ENCODE measurements around the gene FBXO33. TPM values are rescaled to one million over a fixed set of nuclear protein-coding genes. Genes with fewer than 3 reads are reported as not detected.

FBXO33 gene
- total and polyA plus RNA-seq, 4 donors = 3.0 to 14.3 (median 11.0) TPM

GRCh38 chr14:39384177-39384576 is 48.1 kb downstream of the FBXO33 start:
- intact Hi-C loops (cut with DNase I) = no loop called here
- no peak overlapping the region for H3K27ac ChIP-seq (ENCODE audit: low read depth in 1 of 2, low read length in 2 of 2)
- no peaks in the 10 kb centered on the region for H3K9me3 ChIP-seq (ENCODE audit: control insufficient read depth, low read length)
- H3K4me3 ChIP-seq (ENCODE audit: low read length in 2 of 2) = no peak overlapping the region
- DNase-seq = no peak
- H3K4me1 ChIP-seq (ENCODE audit: control insufficient read depth in 1 of 2, insufficient read depth in 2 of 2, low read length in 2 of 2) = peaks cover 0 to 2% of the 10 kb centered on the region in 2 donors
- WGBS, 2 donors = 83 to 84% methylated on average over 4 of the region's 4 CpGs
- H3K36me3 ChIP-seq (ENCODE audit: control insufficient read depth in 1 of 2, insufficient read depth in 2 of 2, low read length in 1 of 2) = peaks cover 0 to 2% of the 10 kb centered on the region in 2 donors
- no peak for ATAC-seq (ENCODE audit: low FRiP score)
- no peaks in the 10 kb centered on the region for H3K27me3 ChIP-seq (ENCODE audit: control insufficient read depth in 1 of 2, insufficient read depth in 2 of 2, low read length in 1 of 2)

- Histone ChIP-seq H3K27ac (ENCODE audit: low read depth in 1 of 2, low read length in 2 of 2) (no peak overlapping the region), H3K27me3 (ENCODE audit: control insufficient read depth in 1 of 2, insufficient read depth in 2 of 2, low read length in 1 of 2) (no peaks in the 10 kb centered on the region), H3K4me1 (ENCODE audit: control insufficient read depth in 1 of 2, insufficient read depth in 2 of 2, low read length in 2 of 2) (peaks cover 0 to 2% of the 10 kb centered on the region in 2 donors), H3K4me3 (ENCODE audit: low read length in 2 of 2) (no peak overlapping the region), H3K9me3 (ENCODE audit: control insufficient read depth, low read length) (no peaks in the 10 kb centered on the region), H3K36me3 (ENCODE audit: control insufficient read depth in 1 of 2, insufficient read depth in 2 of 2, low read length in 1 of 2) (peaks cover 0 to 2% of the 10 kb centered on the region in 2 donors)
- intact Hi-C loops (cut with DNase I) = no loop called here
- ATAC-seq (ENCODE audit: low FRiP score) = no peak
- WGBS, 2 donors = 88 to 91% methylated on average over 1 of the region's 1 CpG
- no peak for DNase-seq
These were observed 48.5 kb downstream of the FBXO33 start for GRCh38 chr14:39383741-39384140.

- no peak for DNase-seq
- WGBS, 2 donors = 95 to 100% methylated on average over 1 of the region's 1 CpG
- H3K4me3 ChIP-seq (ENCODE audit: low read length in 2 of 2) = no peak overlapping the region
- H3K27me3 ChIP-seq (ENCODE audit: control insufficient read depth in 1 of 2, insufficient read depth in 2 of 2, low read length in 1 of 2) = no peaks in the 10 kb centered on the region
- no peak for ATAC-seq (ENCODE audit: low FRiP score)
- H3K4me1 ChIP-seq (ENCODE audit: control insufficient read depth in 1 of 2, insufficient read depth in 2 of 2, low read length in 2 of 2) = peaks cover 0 to 2% of the 10 kb centered on the region in 2 donors
- H3K27ac ChIP-seq (ENCODE audit: low read depth in 1 of 2, low read length in 2 of 2) = no peak overlapping the region
- intact Hi-C loops (cut with DNase I) = no loop called here
- peaks cover 0 to 2% of the 10 kb centered on the region in 2 donors for H3K36me3 ChIP-seq (ENCODE audit: control insufficient read depth in 1 of 2, insufficient read depth in 2 of 2, low read length in 1 of 2)
- H3K9me3 ChIP-seq (ENCODE audit: control insufficient read depth, low read length) = no peaks in the 10 kb centered on the region
These were observed 49.1 kb downstream of the FBXO33 start for GRCh38 chr14:39383026-39383660.

GRCh38 chr14:39382463-39382862 is 49.8 kb downstream of the FBXO33 start:
- H3K4me1 ChIP-seq (ENCODE audit: control insufficient read depth in 1 of 2, insufficient read depth in 2 of 2, low read length in 2 of 2) = peaks cover 0 to 2% of the 10 kb centered on the region in 2 donors
- H3K27me3 ChIP-seq (ENCODE audit: control insufficient read depth in 1 of 2, insufficient read depth in 2 of 2, low read length in 1 of 2) = no peaks in the 10 kb centered on the region
- 93 to 95% methylated on average over 3 of the region's 3 CpGs for WGBS, 2 donors
- intact Hi-C loops (cut with DNase I) = no loop called here
- no peak overlapping the region for H3K4me3 ChIP-seq (ENCODE audit: low read length in 2 of 2)
- ATAC-seq (ENCODE audit: low FRiP score) (no peak), DNase-seq (no peak)
- H3K27ac ChIP-seq (ENCODE audit: low read depth in 1 of 2, low read length in 2 of 2) = no peak overlapping the region
- H3K9me3 ChIP-seq (ENCODE audit: control insufficient read depth, low read length) = no peaks in the 10 kb centered on the region
- H3K36me3 ChIP-seq (ENCODE audit: control insufficient read depth in 1 of 2, insufficient read depth in 2 of 2, low read length in 1 of 2) = peaks cover 0 to 2% of the 10 kb centered on the region in 2 donors

- Histone ChIP-seq H3K9me3 (ENCODE audit: control insufficient read depth, low read length) (no peaks in the 10 kb centered on the region), H3K4me1 (ENCODE audit: control insufficient read depth in 1 of 2, insufficient read depth in 2 of 2, low read length in 2 of 2) (peaks cover 0 to 2% of the 10 kb centered on the region in 2 donors), H3K27me3 (ENCODE audit: control insufficient read depth in 1 of 2, insufficient read depth in 2 of 2, low read length in 1 of 2) (no peaks in the 10 kb centered on the region), H3K36me3 (ENCODE audit: control insufficient read depth in 1 of 2, insufficient read depth in 2 of 2, low read length in 1 of 2) (peaks cover 0 to 2% of the 10 kb centered on the region in 2 donors), H3K4me3 (ENCODE audit: low read length in 2 of 2) (peak overlapping the region; percentile 12 to 26), H3K27ac (ENCODE audit: low read depth in 1 of 2, low read length in 2 of 2) (peak overlapping the region; percentile 33 to 76)
- WGBS, 2 donors = 25 to 28% methylated on average over 4 of the region's 4 CpGs
- intact Hi-C loops (cut with DNase I) = no loop called here
- DNase-seq = no peak
- no peak for ATAC-seq (ENCODE audit: low FRiP score)
These were observed 50.9 kb downstream of the FBXO33 start for GRCh38 chr14:39381366-39381765.

- Histone ChIP-seq H3K9me3 (ENCODE audit: control insufficient read depth, low read length) (no peaks in the 10 kb centered on the region), H3K27me3 (ENCODE audit: control insufficient read depth in 1 of 2, insufficient read depth in 2 of 2, low read length in 1 of 2) (no peaks in the 10 kb centered on the region), H3K4me3 (ENCODE audit: low read length in 2 of 2) (peak overlapping the region in 1 of 2 donors; percentile 26), H3K4me1 (ENCODE audit: control insufficient read depth in 1 of 2, insufficient read depth in 2 of 2, low read length in 2 of 2) (peaks cover 0 to 2% of the 10 kb centered on the region in 2 donors), H3K27ac (ENCODE audit: low read depth in 1 of 2, low read length in 2 of 2) (peak overlapping the region in 1 of 2 donors; percentile 87), H3K36me3 (ENCODE audit: control insufficient read depth in 1 of 2, insufficient read depth in 2 of 2, low read length in 1 of 2) (no peaks in the 10 kb centered on the region)
- WGBS, 2 donors = 3 to 4% methylated on average over 4 of the region's 4 CpGs
- ATAC-seq (ENCODE audit: low FRiP score) (peak; percentile 57), DNase-seq (no peak)
- intact Hi-C loops (cut with DNase I) = loop anchor here in 1 of 2 donors (10.0 kb wide), 1 partner anchor 48 kb away; no protein-coding TSS in a partner anchor
These were observed 55.4 kb downstream of the FBXO33 start for GRCh38 chr14:39376667-39377403.

- no peak for ATAC-seq (ENCODE audit: low FRiP score)
- peak overlapping the region in 1 of 2 donors; percentile 76 for H3K27ac ChIP-seq (ENCODE audit: low read depth in 1 of 2, low read length in 2 of 2)
These were observed 57.4 kb downstream of the FBXO33 start for GRCh38 chr14:39374851-39375250.

GRCh38 chr14:39372656-39373055 is 59.6 kb downstream of the FBXO33 start:
- Histone ChIP-seq H3K4me1 (ENCODE audit: control insufficient read depth in 1 of 2, insufficient read depth in 2 of 2, low read length in 2 of 2) (peaks cover 0 to 3% of the 10 kb centered on the region in 2 donors), H3K9me3 (ENCODE audit: control insufficient read depth, low read length) (no peaks in the 10 kb centered on the region), H3K4me3 (ENCODE audit: low read length in 2 of 2) (no peak overlapping the region), H3K27me3 (ENCODE audit: control insufficient read depth in 1 of 2, insufficient read depth in 2 of 2, low read length in 1 of 2) (no peaks in the 10 kb centered on the region), H3K36me3 (ENCODE audit: control insufficient read depth in 1 of 2, insufficient read depth in 2 of 2, low read length in 1 of 2) (no peaks in the 10 kb centered on the region), H3K27ac (ENCODE audit: low read depth in 1 of 2, low read length in 2 of 2) (no peak overlapping the region)
- intact Hi-C loops (cut with DNase I) = loop anchor here in 1 of 2 donors (5.0 to 10.0 kb wide), 2 partner anchors 52 to 200 kb away; partner anchors contain the start of gene TRAPPC6B
- DNase-seq (no peak), ATAC-seq (ENCODE audit: low FRiP score) (no peak)
- 92 to 98% methylated on average over 1 of the region's 1 CpG for WGBS, 2 donors

More at GRCh38 chr14:39374851-39375250, 57.4 kb downstream of the FBXO33 start:
- Histone ChIP-seq H3K36me3 (ENCODE audit: control insufficient read depth in 1 of 2, insufficient read depth in 2 of 2, low read length in 1 of 2) (no peaks in the 10 kb centered on the region), H3K9me3 (ENCODE audit: control insufficient read depth, low read length) (no peaks in the 10 kb centered on the region), H3K4me1 (ENCODE audit: control insufficient read depth in 1 of 2, insufficient read depth in 2 of 2, low read length in 2 of 2) (peaks cover 0 to 2% of the 10 kb centered on the region in 2 donors), H3K4me3 (ENCODE audit: low read length in 2 of 2) (no peak overlapping the region), H3K27me3 (ENCODE audit: control insufficient read depth in 1 of 2, insufficient read depth in 2 of 2, low read length in 1 of 2) (no peaks in the 10 kb centered on the region)
- intact Hi-C loops (cut with DNase I) = loop anchor here in 1 of 2 donors (5.0 to 10.0 kb wide), 2 partner anchors 50 to 203 kb away; partner anchors contain the start of gene TRAPPC6B
- no peak for DNase-seq

All from aorta (tissue), 5 donors.